ENCODE results near the gene DMXL2.
"Not testable (repeated sequence)": the region's sequence is repeated elsewhere in the genome, so short reads cannot be mapped to it uniquely, and the experiment has no call there.

DMXL2 gene

GRCh38 chr15:51577636-51578304 is 44.8 kb downstream of the DMXL2 start:
- ChIA-PET CTCF (no interaction called here), POLR2A (no interaction called here)
- TF ChIP-seq, protein P1, sequence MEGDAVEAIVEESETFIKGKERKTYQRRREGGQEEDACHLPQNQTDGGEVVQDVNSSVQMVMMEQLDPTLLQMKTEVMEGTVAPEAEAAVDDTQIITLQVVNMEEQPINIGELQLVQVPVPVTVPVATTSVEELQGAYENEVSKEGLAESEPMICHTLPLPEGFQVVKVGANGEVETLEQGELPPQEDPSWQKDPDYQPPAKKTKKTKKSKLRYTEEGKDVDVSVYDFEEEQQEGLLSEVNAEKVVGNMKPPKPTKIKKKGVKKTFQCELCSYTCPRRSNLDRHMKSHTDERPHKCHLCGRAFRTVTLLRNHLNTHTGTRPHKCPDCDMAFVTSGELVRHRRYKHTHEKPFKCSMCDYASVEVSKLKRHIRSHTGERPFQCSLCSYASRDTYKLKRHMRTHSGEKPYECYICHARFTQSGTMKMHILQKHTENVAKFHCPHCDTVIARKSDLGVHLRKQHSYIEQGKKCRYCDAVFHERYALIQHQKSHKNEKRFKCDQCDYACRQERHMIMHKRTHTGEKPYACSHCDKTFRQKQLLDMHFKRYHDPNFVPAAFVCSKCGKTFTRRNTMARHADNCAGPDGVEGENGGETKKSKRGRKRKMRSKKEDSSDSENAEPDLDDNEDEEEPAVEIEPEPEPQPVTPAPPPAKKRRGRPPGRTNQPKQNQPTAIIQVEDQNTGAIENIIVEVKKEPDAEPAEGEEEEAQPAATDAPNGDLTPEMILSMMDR (IDR thresholded peaks at IDR 0.05; ENCODE audit: control extremely low read depth, extremely low read depth, low read depth, missing control alignments) = no peak

GRCh38 chr15:51576911-51577500 is 45.6 kb downstream of the DMXL2 start:
- TF ChIP-seq, protein P1 (IDR thresholded peaks at IDR 0.05; ENCODE audit: control extremely low read depth, extremely low read depth, low read depth, missing control alignments) = no peak
- POLR2A ChIA-PET = no interaction called here
- no peak for DNase-seq (ENCODE audit: extremely low spot score)
- CTCF ChIA-PET = interaction anchor here (0.8 kb wide), 1 partner anchor 10 kb away, joined by 3 read pairs; no protein-coding TSS in a partner anchor

More at GRCh38 chr15:51577636-51578304, 44.8 kb downstream of the DMXL2 start:
- no peak for DNase-seq (ENCODE audit: extremely low spot score)

DNA sequence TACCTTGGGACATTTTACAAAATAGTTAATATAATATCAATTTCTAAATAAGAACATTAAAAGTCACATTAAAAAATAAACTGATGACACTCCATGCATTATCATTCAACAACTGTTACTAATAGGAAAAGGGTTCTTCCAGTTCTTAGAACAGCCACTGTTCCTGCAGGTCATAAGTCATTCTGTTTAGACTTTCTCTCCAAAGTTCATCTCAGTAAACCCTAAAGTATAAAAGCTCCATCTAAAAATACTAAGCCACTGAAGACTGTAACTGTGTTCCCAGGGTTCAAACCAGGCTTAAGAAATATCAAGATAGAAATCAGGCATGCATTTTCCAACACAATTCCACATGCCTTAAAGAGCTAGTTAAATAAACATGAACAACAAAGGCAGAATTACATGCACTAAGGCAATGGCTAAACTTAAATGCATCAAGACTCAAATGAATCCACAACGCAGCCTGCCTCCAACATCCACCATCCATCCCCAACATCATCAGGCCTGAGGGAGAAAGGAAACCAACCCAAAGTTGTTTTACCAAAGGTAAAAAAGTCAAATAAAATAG is 46.2 kb downstream of the DMXL2 start:
- ChIA-PET CTCF (interaction anchor here (0.8 kb wide), 1 partner anchor 9 kb away, joined by 3 read pairs; no protein-coding TSS in a partner anchor), POLR2A (no interaction called here)
- DNase-seq (ENCODE audit: extremely low spot score) = no peak

DNA sequence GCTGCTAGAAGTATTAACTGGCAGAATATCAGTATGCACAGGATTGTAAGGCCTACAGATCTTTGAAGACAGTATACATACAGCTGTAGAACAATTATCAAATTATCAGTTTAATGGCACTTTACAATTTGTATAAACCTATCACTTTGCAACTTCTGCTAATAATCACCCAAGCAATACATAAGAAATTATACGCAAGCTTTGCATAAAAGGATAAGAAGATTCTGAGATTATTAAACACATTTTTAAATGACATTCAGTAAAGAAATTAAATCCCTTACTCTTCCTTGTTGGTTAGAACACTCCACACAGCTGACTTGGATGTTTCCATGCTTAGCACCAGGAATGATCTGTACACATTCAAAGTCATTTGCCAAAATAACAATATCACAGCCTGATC is 46.8 kb downstream of the DMXL2 start:
- ChIA-PET POLR2A (no interaction called here), CTCF (interaction anchor here (1.2 kb wide), 1 partner anchor 201 kb away, joined by 3 read pairs; no protein-coding TSS in a partner anchor)
- DNase-seq (ENCODE audit: extremely low spot score) = no peak
- TF ChIP-seq, protein P1 (IDR thresholded peaks at IDR 0.05; ENCODE audit: control extremely low read depth, extremely low read depth, low read depth, missing control alignments) = no peak

More for the DNA sequence above, 46.2 kb downstream of the DMXL2 start:
- TF ChIP-seq, protein P1 (IDR thresholded peaks at IDR 0.05; ENCODE audit: control extremely low read depth, extremely low read depth, low read depth, missing control alignments) = no peak

GRCh38 chr15:51573352-51573751 is 49.2 kb downstream of the DMXL2 start:
- CTCF ChIA-PET, POLR2A ChIA-PET: not testable (repeated sequence)

GRCh38 chr15:51568939-51569784 is 53.4 kb downstream of the DMXL2 start:
- CTCF ChIA-PET = interaction anchor here (1.3 to 2.7 kb wide), 3 partner anchors 11 to 32 kb away, joined by 6 to 7 read pairs (median 6); no protein-coding TSS in a partner anchor
- DNase-seq (ENCODE audit: extremely low spot score); POLR2A ChIA-PET: not testable (repeated sequence)

More at GRCh38 chr15:51573352-51573751, 49.2 kb downstream of the DMXL2 start:
- DNase-seq (ENCODE audit: extremely low spot score) = not testable (repeated sequence)

DNA sequence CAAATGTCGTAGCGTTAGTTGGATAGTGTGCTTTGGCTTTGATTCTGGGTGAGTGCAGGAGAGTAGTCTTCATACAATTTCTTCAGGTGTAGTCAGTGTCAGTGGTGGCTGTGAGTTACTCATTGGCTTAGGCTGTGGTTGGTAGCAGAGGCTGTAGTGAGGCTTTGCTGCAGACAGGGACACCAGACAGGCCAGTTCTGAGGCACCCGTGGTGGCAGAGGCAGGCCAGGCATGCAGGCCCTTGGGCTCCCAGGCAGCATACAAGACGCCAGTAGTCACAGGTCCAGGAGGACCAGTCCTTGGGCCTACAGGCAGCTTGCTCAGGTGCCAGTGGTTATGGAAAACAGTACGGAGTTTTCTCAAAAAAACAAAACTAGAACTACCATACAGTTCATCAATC is 61.3 kb downstream of the DMXL2 start:
- no peak for DNase-seq (ENCODE audit: extremely low spot score)
- TF ChIP-seq, protein P1 (IDR thresholded peaks at IDR 0.05; ENCODE audit: control extremely low read depth, extremely low read depth, low read depth, missing control alignments) = no peak
- CTCF ChIA-PET = no interaction called here
- POLR2A ChIA-PET = no interaction called here
